H9 (cell line): Measurements from ENCODE around the gene KRT24. TPM values are rescaled to one million over a fixed set of nuclear protein-coding genes. Genes with fewer than 3 reads are reported as not detected.

Experiments used
- DNase-seq: peaks from one replicate; pipeline ENCODE4 v3.0.0-alpha.2; 2017
- H2AFZ ChIP-seq: one replicate; pipeline ENCODE4 v1.6.1; 2013; ENCODE audit warnings: mild to moderate bottlenecking, low read length, control low read depth, moderate library complexity
- H2AK5ac ChIP-seq: 2 replicates; pipeline ENCODE4 v1.6.1; 2013; ENCODE audit warnings: low read length, control low read depth, mixed read lengths; ENCODE audit not compliant: insufficient read length
- H2BK120ac ChIP-seq: one replicate; pipeline ENCODE4 v1.6.1; 2013; ENCODE audit warnings: low read depth, mild to moderate bottlenecking, low read length, control low read depth, inconsistent platforms; ENCODE audit not compliant: poor library complexity, severe bottlenecking
- H2BK12ac ChIP-seq: 2 replicates; pipeline ENCODE4 v1.6.1; 2013; ENCODE audit warnings: low read length, control low read depth, mixed read lengths, low read depth; ENCODE audit not compliant: insufficient read length
- H2BK15ac ChIP-seq: 2 replicates; pipeline ENCODE4 v1.6.1; 2013; ENCODE audit warnings: low read depth, low read length, control low read depth
- H2BK20ac ChIP-seq: one replicate; pipeline ENCODE4 v1.6.1; 2013; ENCODE audit warnings: low read depth, mild to moderate bottlenecking, low read length, control low read depth, inconsistent platforms; ENCODE audit not compliant: poor library complexity, severe bottlenecking
- H2BK5ac ChIP-seq: 2 replicates; pipeline ENCODE4 v1.6.1; 2013; ENCODE audit warnings: low read length, control low read depth, mixed read lengths; ENCODE audit not compliant: insufficient read length
- H3K14ac ChIP-seq: 2 replicates; pipeline ENCODE4 v1.6.1; 2013; ENCODE audit warnings: low read length, control low read depth; ENCODE audit not compliant: insufficient read depth
- H3K18ac ChIP-seq: 2 replicates; pipeline ENCODE4 v1.6.1; 2013; ENCODE audit warnings: low read depth, mild to moderate bottlenecking, mixed read lengths, low read length, control low read depth; ENCODE audit not compliant: insufficient read length
- H3K23ac ChIP-seq: 2 replicates; pipeline ENCODE4 v1.6.1; 2013; ENCODE audit warnings: low read length, control low read depth, mixed read lengths, low read depth; ENCODE audit not compliant: insufficient read length
- H3K23me2 ChIP-seq: 2 replicates; pipeline ENCODE4 v1.6.1; 2013; ENCODE audit warnings: low read depth, mild to moderate bottlenecking, mixed read lengths, low read length, control low read depth; ENCODE audit not compliant: insufficient read length, poor library complexity, severe bottlenecking
- H3K27ac ChIP-seq: 2 replicates; pipeline ENCODE4 v1.5.1; 2013; ENCODE audit warnings: low read length, control low read depth, mixed read lengths, low read depth; ENCODE audit not compliant: insufficient read length
- H3K27me3 ChIP-seq: 2 replicates; pipeline ENCODE4 v1.6.1; 2013; ENCODE audit warnings: low read length, control low read depth, inconsistent platforms; ENCODE audit not compliant: insufficient read depth
- H3K4ac ChIP-seq: 2 replicates; pipeline ENCODE4 v1.6.1; 2013; ENCODE audit warnings: low read depth, mild to moderate bottlenecking, control low read depth, inconsistent platforms, low read length, moderate library complexity
- H3K4me1 ChIP-seq: 2 replicates; pipeline ENCODE4 v1.6.1; 2013; ENCODE audit warnings: low read length, control low read depth, inconsistent platforms; ENCODE audit not compliant: insufficient read depth
- H3K4me2 ChIP-seq: 2 replicates; pipeline ENCODE4 v1.6.1; 2013; ENCODE audit warnings: low read length, control low read depth, mixed read lengths; ENCODE audit not compliant: insufficient read length, insufficient read depth
- H3K56ac ChIP-seq: 2 replicates; pipeline ENCODE4 v1.6.1; 2013; ENCODE audit warnings: low read depth, mild to moderate bottlenecking, mixed read lengths, low read length, control low read depth; ENCODE audit not compliant: insufficient read length
- H3K79me1 ChIP-seq: 2 replicates; pipeline ENCODE4 v1.6.1; 2013; ENCODE audit warnings: low read depth, mild to moderate bottlenecking, moderate library complexity, low read length, control low read depth, inconsistent platforms; ENCODE audit not compliant: insufficient read depth, poor library complexity, severe bottlenecking
- H3K79me2 ChIP-seq: 2 replicates; pipeline ENCODE4 v1.6.1; 2013; ENCODE audit warnings: low read length, control low read depth, inconsistent platforms; ENCODE audit not compliant: insufficient read depth
- H3K9ac ChIP-seq: 2 replicates; pipeline ENCODE4 v1.6.1; 2013; ENCODE audit warnings: low read length, control low read depth, mixed read lengths; ENCODE audit not compliant: insufficient read length; ENCODE audit errors: extremely low read depth
- H3K9me3 ChIP-seq: one replicate; pipeline ENCODE4 v1.6.1; 2013; ENCODE audit warnings: low read depth, low read length, inconsistent platforms; ENCODE audit not compliant: control insufficient read depth
- H3T11ph ChIP-seq: one replicate; pipeline ENCODE4 v1.6.1; 2013; ENCODE audit warnings: mild to moderate bottlenecking, low read length, control low read depth, inconsistent platforms
- H4K20me1 ChIP-seq: one replicate; pipeline ENCODE4 v1.6.1; 2013; ENCODE audit not compliant: control insufficient read depth, insufficient read length, insufficient read depth
- H4K5ac ChIP-seq: 2 replicates; pipeline ENCODE4 v1.6.1; 2013; ENCODE audit warnings: low read depth, mild to moderate bottlenecking, mixed read lengths, low read length, control low read depth; ENCODE audit not compliant: insufficient read length
- H4K8ac ChIP-seq: replicated peaks from 2 replicates; pipeline ENCODE4 v1.6.1; 2013; ENCODE audit warnings: low read length, control low read depth, mixed read lengths, low read depth; ENCODE audit not compliant: insufficient read length
- H4K91ac ChIP-seq: 2 replicates; pipeline ENCODE4 v1.6.1; 2013; ENCODE audit warnings: low read depth, mild to moderate bottlenecking, moderate library complexity, mixed read lengths, low read length, control low read depth; ENCODE audit not compliant: insufficient read length
- H3K27ac Mint-ChIP-seq, 3 experiments: 2 replicates in 2 of 3; 3 replicates in 1 of 3; pipeline ENCODE4 v1.8.0; 2020 to 2021; ENCODE audit warnings: mixed read lengths in 3 of 3, mild to moderate bottlenecking in 1 of 3, moderate library complexity in 1 of 3
- H3K27me3 Mint-ChIP-seq: 2 replicates; pipeline ENCODE4 v1.8.0; 2021; ENCODE audit warnings: low read depth, mild to moderate bottlenecking, moderate library complexity, mixed read lengths
- H3K36me3 Mint-ChIP-seq, 3 experiments: 2 replicates in 2 of 3; 3 replicates in 1 of 3; pipeline ENCODE4 v1.8.0; 2020 to 2021; ENCODE audit warnings: low read depth in 3 of 3, mixed read lengths in 3 of 3; ENCODE audit not compliant: insufficient read depth in 1 of 3
- H3K4me1 Mint-ChIP-seq, 2 experiments: 2 replicates each; pipeline ENCODE4 v1.8.0; 2020; ENCODE audit warnings: mixed read lengths in 2 of 2
- H3K4me3 Mint-ChIP-seq, 2 experiments: 2 replicates in 1 of 2; 3 replicates in 1 of 2; pipeline ENCODE4 v1.8.0; 2020 to 2021; ENCODE audit warnings: mild to moderate bottlenecking in 2 of 2, mixed read lengths in 2 of 2, moderate library complexity in 1 of 2
- H3K9me3 Mint-ChIP-seq, 2 experiments: 2 replicates in 1 of 2; 3 replicates in 1 of 2; pipeline ENCODE4 v1.8.0; 2020; ENCODE audit warnings: mild to moderate bottlenecking in 2 of 2, mixed read lengths in 2 of 2, moderate library complexity in 1 of 2
- WGBS: extraction: QIAGEN DNeasy Blood & Tissue Kit; methylation state at CpG from one replicate; pipeline ENCODE4 v1.1.7; 2013; ENCODE audit warnings: missing lambda C conversion rate, low lambda C conversion rate, mixed read lengths; ENCODE audit not compliant: insufficient read length; ENCODE audit errors: extremely low coverage; 5-methylcytosine and 5-hydroxymethylcytosine counted together
- total RNA-seq: library from RNA; stranded (reverse); gene quantifications from 2 replicates; pipeline ENCODE4 v1.2.1, GENCODE V29; 2021
- TF ChIP-seq, protein P1 (sequence below): fragments of 200-600 bp; sonication (generic); conservative IDR thresholded peaks from 3 replicates; pipeline ENCODE4 v1.8.0; 2021; ENCODE audit warnings: antibody characterized with exemption, mild to moderate bottlenecking

KRT24 gene
- total RNA-seq, 1 experiment from 2014 or later = not detected

DNA sequence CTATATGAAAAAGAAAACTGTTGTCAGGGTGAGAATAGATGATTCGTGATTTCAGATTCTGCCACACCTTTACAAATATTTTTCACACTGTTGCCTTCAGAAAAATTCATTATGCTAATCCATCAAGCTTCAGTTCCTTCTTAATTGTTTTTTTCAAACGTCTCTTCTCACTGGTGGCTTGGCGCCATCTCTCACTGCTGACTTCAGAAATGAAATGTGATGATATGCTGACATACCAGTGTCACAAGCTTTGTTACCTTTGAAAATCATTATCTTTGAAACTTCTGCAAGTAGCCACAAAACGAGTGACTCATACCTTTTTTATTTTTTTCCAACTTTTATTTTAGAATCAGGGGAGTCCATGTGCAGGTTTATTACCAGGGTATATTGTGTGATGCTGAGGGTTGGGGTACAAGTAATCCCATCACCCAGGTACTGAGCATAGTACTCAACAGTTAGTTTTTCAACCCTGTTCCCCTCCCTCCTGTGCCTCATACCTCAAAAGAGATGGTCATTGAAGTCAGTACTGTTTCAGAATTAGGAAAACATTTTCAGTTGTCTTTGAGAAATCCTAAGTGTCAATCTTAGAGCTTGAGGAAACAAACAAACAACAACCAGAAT lies 24.5 kb downstream of the KRT24 start:
- H3K27ac ChIP-seq = no peak overlapping the region
- Mint-ChIP-seq H3K27me3 (peaks cover 19% of the 10 kb centered on the region), H3K4me1 (no peaks in the 10 kb centered on the region), H3K27ac (no peak overlapping the region), H3K4me3 (no peak overlapping the region), H3K36me3 (no peaks in the 10 kb centered on the region), H3K9me3 (no peaks in the 10 kb centered on the region)
- no peaks in the 10 kb centered on the region for H3K23me2 ChIP-seq
- H2AFZ ChIP-seq = no peak overlapping the region
- no peak overlapping the region for H3K4me2 ChIP-seq
- H3K56ac ChIP-seq = no peak overlapping the region
- H3K27me3 ChIP-seq = no peaks in the 10 kb centered on the region
- no peak overlapping the region for H2AK5ac ChIP-seq
- H3K4ac ChIP-seq = no peak overlapping the region
- H2BK20ac ChIP-seq = no peak overlapping the region
- no peaks in the 10 kb centered on the region for H3K4me1 ChIP-seq
- TF ChIP-seq, protein P1, sequence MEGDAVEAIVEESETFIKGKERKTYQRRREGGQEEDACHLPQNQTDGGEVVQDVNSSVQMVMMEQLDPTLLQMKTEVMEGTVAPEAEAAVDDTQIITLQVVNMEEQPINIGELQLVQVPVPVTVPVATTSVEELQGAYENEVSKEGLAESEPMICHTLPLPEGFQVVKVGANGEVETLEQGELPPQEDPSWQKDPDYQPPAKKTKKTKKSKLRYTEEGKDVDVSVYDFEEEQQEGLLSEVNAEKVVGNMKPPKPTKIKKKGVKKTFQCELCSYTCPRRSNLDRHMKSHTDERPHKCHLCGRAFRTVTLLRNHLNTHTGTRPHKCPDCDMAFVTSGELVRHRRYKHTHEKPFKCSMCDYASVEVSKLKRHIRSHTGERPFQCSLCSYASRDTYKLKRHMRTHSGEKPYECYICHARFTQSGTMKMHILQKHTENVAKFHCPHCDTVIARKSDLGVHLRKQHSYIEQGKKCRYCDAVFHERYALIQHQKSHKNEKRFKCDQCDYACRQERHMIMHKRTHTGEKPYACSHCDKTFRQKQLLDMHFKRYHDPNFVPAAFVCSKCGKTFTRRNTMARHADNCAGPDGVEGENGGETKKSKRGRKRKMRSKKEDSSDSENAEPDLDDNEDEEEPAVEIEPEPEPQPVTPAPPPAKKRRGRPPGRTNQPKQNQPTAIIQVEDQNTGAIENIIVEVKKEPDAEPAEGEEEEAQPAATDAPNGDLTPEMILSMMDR = no peak
- H2BK12ac ChIP-seq = no peak overlapping the region
- no peak overlapping the region for H3K23ac ChIP-seq
- H2BK15ac ChIP-seq = no peak overlapping the region
- H3K14ac ChIP-seq = no peak overlapping the region
- H3K9me3 ChIP-seq = no peaks in the 10 kb centered on the region
- DNase-seq = no peak
- H2BK5ac ChIP-seq = no peak overlapping the region
- H4K91ac ChIP-seq = no peak overlapping the region
- no peak overlapping the region for H3K18ac ChIP-seq
- no peak overlapping the region for H3T11ph ChIP-seq
- H2BK120ac ChIP-seq = no peak overlapping the region
- WGBS = no CpG with 5 or more reads among the region's 4 CpGs
- H4K8ac ChIP-seq = no peak overlapping the region
- H4K20me1 ChIP-seq = no peaks in the 10 kb centered on the region
- no peaks in the 10 kb centered on the region for H3K79me2 ChIP-seq
- H4K5ac ChIP-seq = no peak overlapping the region
- H3K79me1 ChIP-seq = no peaks in the 10 kb centered on the region
- H3K9ac ChIP-seq = no peak overlapping the region
